BE2C (cell line): Measurements from ENCODE around the gene TALDO1.
"Not testable (repeated sequence)": the region's sequence is repeated elsewhere in the genome, so short reads cannot be mapped to it uniquely, and the experiment has no call there.

ENCODE experiments used
- DNase-seq: peaks from one replicate; pipeline ENCODE4 v3.0.0-alpha.2; 2020
- H3K27me3 ChIP-seq: fragments of 250-450 bp; sonication (Bioruptor Pico); 2 replicates; pipeline ENCODE4 v1.5.1; 2020; ENCODE audit warnings: mild to moderate bottlenecking
- H3K36me3 ChIP-seq: fragments of 250-450 bp; sonication (Bioruptor Pico); 2 replicates; pipeline ENCODE4 v1.5.1; 2020; ENCODE audit warnings: mild to moderate bottlenecking
- H3K4me1 ChIP-seq: fragments of 250-450 bp; sonication (Bioruptor Pico); 2 replicates; pipeline ENCODE4 v1.5.1; 2020
- H3K4me3 ChIP-seq: 2 replicates; pipeline ENCODE4 v1.5.1; 2011; ENCODE audit warnings: low read depth, low read length
- H3K9me3 ChIP-seq: fragments of 250-450 bp; sonication (Bioruptor Pico); 2 replicates; pipeline ENCODE4 v1.5.1; 2020
- CTCF ChIP-seq: IDR thresholded peaks from 2 replicates; pipeline ENCODE4 v1.5.1; 2012; ENCODE audit warnings: mild to moderate bottlenecking, low read depth, low read length

Gene TALDO1

DNA sequence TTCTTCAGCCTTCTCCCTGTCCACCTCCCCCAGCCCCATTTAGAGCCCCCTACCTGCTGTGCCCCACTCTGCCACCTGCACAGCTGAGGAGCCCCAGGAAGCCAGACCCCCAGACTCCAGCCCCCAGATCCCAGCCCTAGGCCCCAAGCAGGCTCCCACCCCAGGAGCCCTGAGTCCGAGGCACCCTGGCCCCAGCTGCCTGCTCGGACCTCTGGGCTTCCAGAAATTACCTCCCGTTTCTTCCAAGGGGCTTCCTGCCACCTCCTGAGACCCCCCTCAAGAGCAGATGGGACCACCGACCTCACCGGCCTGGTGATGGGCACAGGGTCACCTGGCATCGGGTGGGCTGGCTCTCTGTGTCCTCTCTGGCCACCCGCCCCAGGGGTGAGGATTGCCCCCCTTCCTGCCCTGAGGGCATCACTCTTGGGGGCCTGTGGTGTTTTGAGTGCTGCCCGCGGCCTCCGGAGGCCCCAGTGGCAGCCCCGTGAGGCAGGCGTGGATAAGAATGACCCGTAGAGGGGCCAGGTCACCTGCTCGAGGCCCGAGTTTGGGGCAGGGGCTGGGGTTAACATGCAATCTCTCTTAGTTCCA lies 18.3 kb upstream of the TALDO1 start:
- no peak overlapping the region for H3K4me3 ChIP-seq
- no peaks in the 10 kb centered on the region for H3K4me1 ChIP-seq
- TF ChIP-seq CTCF = no peak

DNA sequence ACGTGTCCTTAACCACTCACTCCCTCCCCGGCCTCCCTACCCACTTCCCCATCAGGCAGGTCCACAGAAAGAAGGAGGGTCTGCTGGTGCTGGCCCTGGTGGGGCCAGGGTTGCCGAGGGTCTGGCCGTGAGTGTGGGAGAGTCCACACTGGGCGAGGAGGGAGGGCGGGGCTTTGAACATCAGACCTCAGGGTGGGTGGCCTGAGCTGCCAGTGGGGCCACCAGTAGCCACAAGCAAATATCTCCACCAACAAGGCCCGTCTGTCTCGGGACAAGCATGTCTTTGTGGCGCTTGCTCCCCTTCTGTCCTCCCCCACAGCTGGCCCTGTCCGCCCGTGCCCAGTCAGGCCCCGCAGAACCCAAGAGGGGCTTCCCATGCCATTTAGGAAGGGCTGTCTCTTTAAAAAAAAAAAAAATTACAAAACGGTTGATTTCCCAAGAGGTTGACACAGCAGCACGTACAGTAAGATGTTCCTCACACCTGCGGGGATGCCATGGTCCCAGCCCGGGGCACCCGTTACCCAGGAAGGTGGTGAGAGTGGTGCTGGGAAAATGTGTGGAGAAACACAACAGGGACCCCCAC lies 17.7 kb upstream of the TALDO1 start:
- TF ChIP-seq CTCF = no peak
- no peak for DNase-seq
- Histone ChIP-seq H3K27me3 (peaks cover 17% of the 10 kb centered on the region), H3K4me1 (no peaks in the 10 kb centered on the region), H3K4me3 (no peak overlapping the region), H3K36me3 (no peaks in the 10 kb centered on the region), H3K9me3 (no peaks in the 10 kb centered on the region)

More for the DNA sequence above, 18.3 kb upstream of the TALDO1 start:
- no peaks in the 10 kb centered on the region for H3K9me3 ChIP-seq
- H3K27me3 ChIP-seq = peaks cover 17% of the 10 kb centered on the region
- H3K36me3 ChIP-seq = no peaks in the 10 kb centered on the region
- DNase-seq = no peak

DNA sequence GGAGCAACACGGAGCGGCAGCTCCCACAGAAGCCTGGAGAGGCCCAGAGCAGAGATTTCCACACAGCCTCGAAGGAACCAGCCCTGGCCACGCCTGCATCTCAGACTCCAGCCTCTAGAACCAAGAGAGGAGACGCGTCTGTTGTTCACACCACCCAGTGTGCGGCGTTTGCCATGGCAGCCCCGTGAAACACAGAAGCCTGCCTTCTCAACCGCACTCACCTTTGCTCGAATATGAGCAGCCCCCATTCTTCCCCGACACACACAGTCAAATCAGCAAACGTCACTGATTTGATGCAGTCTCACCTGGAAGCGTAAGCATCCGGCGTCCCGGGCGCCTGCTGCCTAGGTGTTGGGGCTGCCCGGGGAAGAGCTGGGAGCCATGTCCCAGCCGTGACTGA lies 14.2 kb upstream of the TALDO1 start:
- Histone ChIP-seq H3K27me3 (no peaks in the 10 kb centered on the region), H3K36me3 (no peaks in the 10 kb centered on the region), H3K4me1 (no peaks in the 10 kb centered on the region), H3K9me3 (no peaks in the 10 kb centered on the region), H3K4me3 (no peak overlapping the region)
- no peak for DNase-seq
- no peak for TF ChIP-seq CTCF

- DNase-seq, H3K27me3 ChIP-seq, H3K9me3 ChIP-seq, H3K4me1 ChIP-seq, H3K4me3 ChIP-seq, H3K36me3 ChIP-seq: not testable (repeated sequence)
Measured at GRCh38 chr11:734541-734940, 12.7 kb upstream of the TALDO1 start.

DNA sequence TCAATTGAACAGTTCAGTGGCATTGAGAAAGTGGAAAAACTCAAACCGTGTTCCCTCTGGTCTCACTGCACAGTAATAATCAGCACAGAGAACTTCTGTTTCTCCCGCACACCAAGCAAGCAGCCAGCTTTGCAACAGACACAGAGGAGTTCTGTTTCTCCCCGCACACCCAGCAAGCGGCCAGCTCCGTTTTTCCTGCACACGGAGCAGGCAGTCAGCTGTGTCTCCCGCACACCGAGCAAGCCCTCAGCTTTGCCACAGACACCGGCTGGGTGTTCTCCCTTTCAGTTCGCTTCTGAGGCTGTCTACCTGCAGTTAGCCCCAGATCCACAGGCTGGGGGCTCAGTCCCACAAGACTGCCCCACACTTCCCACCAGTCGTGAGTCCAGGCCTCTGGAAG lies 9.9 kb upstream of the TALDO1 start:
- no peak for TF ChIP-seq CTCF
- no peaks in the 10 kb centered on the region for H3K36me3 ChIP-seq
- no peaks in the 10 kb centered on the region for H3K9me3 ChIP-seq
- no peaks in the 10 kb centered on the region for H3K4me1 ChIP-seq
- no peaks in the 10 kb centered on the region for H3K27me3 ChIP-seq
- no peak overlapping the region for H3K4me3 ChIP-seq
- DNase-seq = no peak

GRCh38 chr11:737899-738298 lies 9.4 kb upstream of the TALDO1 start:
- not testable (repeated sequence) for H3K4me3 ChIP-seq, H3K27me3 ChIP-seq, DNase-seq, H3K4me1 ChIP-seq, H3K9me3 ChIP-seq, H3K36me3 ChIP-seq

GRCh38 chr11:742156-742546 lies 5.1 kb upstream of the TALDO1 start:
- TF ChIP-seq CTCF = no peak
- DNase-seq = no peak

More at GRCh38 chr11:742156-742546, 5.1 kb upstream of the TALDO1 start:
- Histone ChIP-seq H3K4me3 (no peak overlapping the region), H3K4me1 (no peaks in the 10 kb centered on the region), H3K36me3 (no peaks in the 10 kb centered on the region), H3K27me3 (no peaks in the 10 kb centered on the region), H3K9me3 (no peaks in the 10 kb centered on the region)
